ENCODE results near the gene CBX8.

The CBX8 gene

DNA sequence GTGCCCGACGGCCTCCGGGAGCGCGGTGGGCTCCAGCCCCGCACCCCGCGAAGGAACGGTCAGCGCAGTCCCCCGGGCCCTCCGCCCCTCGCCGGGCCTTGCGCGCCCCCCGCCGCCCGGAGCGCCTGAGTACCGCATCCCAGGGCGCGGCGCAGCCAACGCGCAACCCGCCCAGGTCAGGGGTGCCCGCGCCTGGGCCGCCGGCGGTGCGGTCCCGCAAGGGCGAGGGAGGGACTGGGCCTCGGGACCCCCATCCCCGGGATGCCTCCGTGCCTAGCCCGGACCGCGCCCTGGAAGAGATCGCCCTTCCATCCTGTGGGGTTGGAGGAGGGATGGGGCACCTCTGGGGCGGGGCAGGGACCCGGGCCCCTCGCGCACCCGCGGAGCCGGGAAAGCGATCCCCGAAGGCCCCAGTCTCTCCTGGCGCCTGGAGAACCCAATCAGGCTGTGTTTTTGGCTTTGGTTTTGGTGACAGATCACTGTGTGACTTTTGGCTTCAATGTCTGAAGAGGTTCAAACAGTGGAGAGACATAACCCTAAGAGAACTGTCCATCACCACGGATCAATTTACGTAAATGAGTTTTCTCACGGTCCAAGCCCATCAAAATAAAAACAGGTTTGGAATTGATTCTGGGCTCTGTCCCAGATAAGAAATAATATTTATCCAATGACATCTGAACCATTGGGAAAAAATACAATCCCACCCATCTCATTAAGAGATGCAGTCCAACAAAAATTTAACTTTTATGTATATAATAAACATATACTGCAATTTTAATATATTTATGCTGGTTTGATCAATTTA lies 48.4 kb downstream of the CBX8 start:
- no peak for DNase-seq

DNA sequence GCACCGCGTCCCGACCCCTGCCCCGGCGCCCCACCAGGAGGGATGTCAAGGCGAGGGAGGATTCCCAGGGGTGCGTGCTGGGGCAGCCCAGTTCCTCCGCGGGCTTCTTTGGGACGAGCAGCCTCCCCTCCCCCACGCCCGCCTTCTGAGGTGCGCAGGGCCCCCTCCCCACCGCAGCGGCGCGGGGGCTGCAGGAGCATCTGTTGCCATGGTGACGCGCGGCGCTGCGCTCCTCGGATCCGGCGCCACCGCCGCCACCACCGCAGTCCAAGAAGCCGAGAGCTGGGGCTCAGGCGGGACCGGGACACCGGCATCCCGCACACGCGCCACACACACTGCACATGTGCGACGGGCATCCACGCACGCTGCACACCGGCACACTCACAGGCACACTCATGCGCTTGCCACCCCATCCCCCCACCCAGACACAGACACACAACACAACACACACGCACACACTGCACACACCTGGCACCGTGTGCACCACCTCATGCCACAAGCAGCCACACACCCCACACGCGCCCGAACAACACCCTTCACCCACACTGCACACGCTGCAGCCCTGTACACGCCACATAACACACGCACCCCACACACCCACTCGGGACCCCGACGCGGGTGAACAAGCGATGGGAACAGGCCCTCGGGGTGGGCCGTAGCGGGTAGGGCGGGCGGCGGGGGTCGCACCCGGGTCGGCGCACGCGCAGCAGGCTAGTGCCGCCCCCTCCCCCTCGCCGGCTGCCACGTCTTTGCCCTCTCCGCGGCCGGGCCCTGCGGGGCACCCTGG lies 49.2 kb downstream of the CBX8 start:
- DNase-seq, result no peak

GRCh38 chr17:79746889-79747507 lies 49.9 kb downstream of the CBX8 start:
- DNase-seq, result no peak

DNA sequence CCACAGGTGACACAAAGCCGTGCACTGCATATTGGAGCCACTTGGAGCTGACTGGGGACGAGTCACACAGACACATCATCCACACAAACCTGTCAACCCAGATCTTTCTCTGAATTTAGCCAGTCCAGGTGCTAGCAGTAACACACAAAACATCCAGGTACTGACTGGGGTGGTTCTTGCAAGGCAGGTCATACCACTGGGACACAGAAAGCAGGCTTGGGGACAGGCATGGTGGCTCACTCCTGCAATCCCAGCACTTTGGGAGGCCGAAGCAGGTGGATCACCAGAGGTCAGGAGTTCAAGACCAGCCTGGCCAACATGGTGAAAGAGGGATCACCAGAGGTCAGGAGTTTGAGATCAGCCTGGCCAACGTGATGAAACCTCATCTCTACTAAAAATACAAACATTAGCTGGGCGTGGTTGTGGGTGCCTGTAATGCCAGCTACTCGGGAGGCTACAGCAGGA lies 51.2 kb downstream of the CBX8 start:
- no peak for DNase-seq

DNA sequence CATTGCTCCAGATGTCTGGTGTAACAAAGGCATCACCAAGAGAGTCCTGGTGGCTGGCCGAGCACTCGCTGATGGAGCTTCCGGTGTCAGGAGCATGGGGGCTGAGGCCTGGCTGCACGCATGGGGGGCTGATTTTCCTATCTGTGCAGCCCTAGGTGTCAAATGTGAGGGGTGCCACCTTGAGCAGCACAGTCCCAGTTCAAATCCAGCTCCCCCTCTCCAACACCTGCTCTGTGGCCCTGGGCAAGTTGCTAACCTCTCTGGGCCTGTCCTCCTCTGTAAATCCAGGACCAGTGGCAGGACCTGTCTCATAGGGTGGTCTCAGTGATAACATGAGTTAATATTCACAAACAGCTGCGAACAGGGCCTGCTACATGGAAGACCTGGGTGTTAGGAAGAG lies 53.3 kb downstream of the CBX8 start:
- DNase-seq, result no peak

GRCh38 chr17:79742951-79743476 lies 53.9 kb downstream of the CBX8 start:
- no peak for DNase-seq

DNA sequence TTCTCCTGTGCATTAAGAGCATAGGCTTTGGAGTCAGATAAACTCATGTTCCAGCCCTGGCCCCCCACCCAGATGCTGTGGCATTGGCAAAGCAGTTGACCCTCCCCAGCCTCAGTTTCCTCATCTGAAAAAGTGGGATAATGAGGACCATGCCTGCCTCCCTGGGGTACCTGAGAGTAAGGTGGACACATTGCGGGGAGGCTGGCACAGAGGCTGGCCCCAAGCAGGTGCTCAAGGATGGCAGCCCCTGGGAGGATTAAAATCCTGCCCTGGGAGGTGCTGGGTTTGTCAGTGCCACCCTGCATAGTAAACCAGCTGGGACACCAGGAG lies 54.3 kb downstream of the CBX8 start:
- DNase-seq, result no peak
